Left renal cortex interstitium (tissue), 4 donors: ENCODE measurements around the gene OMD. TPM values are rescaled to one million over a fixed set of nuclear protein-coding genes. Genes with fewer than 3 reads are reported as not detected.
"Not testable (repeated sequence)": the region's sequence is repeated elsewhere in the genome, so short reads cannot be mapped to it uniquely, and the experiment has no call there.

Source experiments
- DNase-seq, 4 donors: peaks; one replicate each; pipeline ENCODE4 v3.0.0-alpha.2; 2013; ENCODE audit warnings: low read depth in 4 of 4, low spot score in 2 of 4, missing footprints in 1 of 4
- polyA plus RNA-seq, 4 donors: library from polyadenylated mRNA; unstranded; fragments of 120-200 nt; gene quantifications; one replicate each; pipeline ENCODE4 v1.2.1, GENCODE V29; 2013; ENCODE audit not compliant: insufficient read length in 4 of 4

OMD gene
- polyA plus RNA-seq, 4 donors = 0.76 to 3.7 (median 1.4) TPM

GRCh38 chr9:92414566-92414965 lies 9.7 kb downstream of the OMD start:
- no peak for DNase-seq

GRCh38 chr9:92411157-92411556 lies 13.1 kb downstream of the OMD start:
- DNase-seq = not testable (repeated sequence)

GRCh38 chr9:92408747-92409478 lies 15.4 kb downstream of the OMD start:
- DNase-seq = no peak

GRCh38 chr9:92407818-92408217 lies 16.5 kb downstream of the OMD start:
- DNase-seq = no peak

- DNase-seq = no peak
Measured at GRCh38 chr9:92406477-92406876, 17.8 kb downstream of the OMD start.

GRCh38 chr9:92405818-92406217 lies 18.5 kb downstream of the OMD start:
- no peak for DNase-seq

- DNase-seq = no peak
Measured at GRCh38 chr9:92404042-92404836, 20.0 kb downstream of the OMD start, which contains the start of gene OGN. TSS of gene OGN (minus strand) at chr9:92404578. CDS start at chr9:92403407, 1,171 bp downstream.

GRCh38 chr9:92402826-92403745 lies 21.2 kb downstream of the OMD start:
- DNase-seq = no peak

GRCh38 chr9:92402360-92402759 lies 21.9 kb downstream of the OMD start:
- DNase-seq = no peak

- DNase-seq = no peak
Measured at GRCh38 chr9:92397853-92398252, 26.4 kb downstream of the OMD start.

GRCh38 chr9:92395617-92396016 lies 28.7 kb downstream of the OMD start:
- no peak for DNase-seq

GRCh38 chr9:92393686-92394085 lies 30.6 kb downstream of the OMD start:
- DNase-seq = no peak

- DNase-seq = no peak
Measured at GRCh38 chr9:92392690-92393089, 31.6 kb downstream of the OMD start.

GRCh38 chr9:92385953-92386352 lies 38.3 kb downstream of the OMD start:
- DNase-seq = no peak

- no peak for DNase-seq
Measured at GRCh38 chr9:92385477-92385876, 38.8 kb downstream of the OMD start.

GRCh38 chr9:92385001-92385400 lies 39.3 kb downstream of the OMD start:
- DNase-seq = no peak

- DNase-seq = no peak
Measured at GRCh38 chr9:92384375-92384774, 39.9 kb downstream of the OMD start.

GRCh38 chr9:92381775-92382174 lies 42.5 kb downstream of the OMD start:
- no peak for DNase-seq

GRCh38 chr9:92380603-92381002 lies 43.7 kb downstream of the OMD start:
- no peak for DNase-seq

- no peak for DNase-seq
Measured at GRCh38 chr9:92378865-92379560, 45.3 kb downstream of the OMD start.
